Endometrial microvascular endothelial cells (primary cell): Measurements from ENCODE around the gene DENND1A. TPM values are rescaled to one million over a fixed set of nuclear protein-coding genes. Genes with fewer than 3 reads are reported as not detected.

Experiments
- in situ Hi-C: cut with HindIII; loops from 2 replicates; pipeline ENCODE4 v1.10.0; 2017; ENCODE audit warnings: low sequenced_read_pairs, low pct_unique_long_range_greater_than_20kb; ENCODE audit errors: inconsistent ontology term
- total RNA-seq: library from RNA; depleted of rRNA; stranded (reverse); fragments of >200 nt; gene quantifications from one replicate; pipeline ENCODE4 v1.2.3, GENCODE V29; 2015; ENCODE audit errors: inconsistent ontology term

Gene DENND1A
- total RNA-seq, 1 donor from 2014 or later: 13.6 TPM

DNA sequence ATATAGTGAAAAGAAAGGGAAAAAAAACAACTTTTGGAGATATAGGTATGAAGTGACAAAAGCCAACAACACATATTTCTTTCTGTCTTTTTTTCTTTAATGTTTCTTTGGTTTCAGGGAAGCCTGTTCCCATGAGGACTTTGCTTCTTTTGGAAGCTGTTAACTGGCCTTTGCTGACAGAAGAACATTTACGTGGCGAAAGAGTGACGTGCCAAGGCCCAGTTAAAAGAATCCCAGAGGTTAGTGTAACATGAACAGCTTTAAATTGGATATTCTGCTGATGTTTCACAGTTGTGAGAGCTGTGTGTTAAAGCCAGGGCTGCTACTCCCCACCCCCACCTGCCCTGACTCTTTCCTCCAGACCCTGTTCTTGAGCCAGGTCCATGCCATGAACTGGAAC is 298.1 kb downstream of the DENND1A start:
- in situ Hi-C loops: no loop called here

DNA sequence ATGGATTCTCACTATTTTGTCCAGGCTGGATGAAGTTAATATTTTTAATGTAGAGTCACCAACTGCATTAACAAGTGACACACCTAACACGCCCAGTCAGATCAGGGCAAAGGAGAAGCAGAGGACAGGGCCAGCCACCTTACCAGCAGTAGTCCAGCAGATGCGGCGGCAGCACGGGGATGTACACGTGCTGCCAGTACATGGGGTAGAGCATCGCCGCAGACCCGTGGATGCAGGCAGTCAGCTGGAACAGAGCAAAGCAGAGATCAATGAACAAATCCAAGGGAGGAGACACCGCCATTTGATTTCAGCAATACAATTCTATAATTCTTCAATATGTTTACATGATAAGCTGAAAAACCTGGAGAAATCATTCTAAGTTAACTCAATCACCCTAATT is 299.7 kb downstream of the DENND1A start:
- in situ Hi-C loops: no loop called here

DNA sequence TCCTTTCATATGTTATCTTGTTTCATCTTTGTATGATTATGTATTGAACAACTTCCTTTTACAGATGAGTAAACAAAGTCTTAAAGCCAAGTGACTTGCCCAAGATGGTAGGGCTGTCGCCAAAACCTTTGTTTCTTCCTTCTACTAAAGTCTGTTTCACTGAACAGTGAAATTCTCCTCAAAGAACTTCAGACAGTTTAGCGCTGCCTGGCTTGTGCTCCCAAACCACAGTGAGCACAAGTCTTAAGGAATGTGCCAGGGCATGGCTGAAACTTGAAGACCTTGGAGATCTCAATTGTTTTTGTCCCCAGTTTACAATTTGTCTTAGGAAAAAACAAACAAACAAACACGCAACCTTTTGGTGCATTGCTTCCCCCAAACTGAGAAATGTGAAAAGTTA is 300.4 kb downstream of the DENND1A start:
- in situ Hi-C loops: no loop called here

DNA sequence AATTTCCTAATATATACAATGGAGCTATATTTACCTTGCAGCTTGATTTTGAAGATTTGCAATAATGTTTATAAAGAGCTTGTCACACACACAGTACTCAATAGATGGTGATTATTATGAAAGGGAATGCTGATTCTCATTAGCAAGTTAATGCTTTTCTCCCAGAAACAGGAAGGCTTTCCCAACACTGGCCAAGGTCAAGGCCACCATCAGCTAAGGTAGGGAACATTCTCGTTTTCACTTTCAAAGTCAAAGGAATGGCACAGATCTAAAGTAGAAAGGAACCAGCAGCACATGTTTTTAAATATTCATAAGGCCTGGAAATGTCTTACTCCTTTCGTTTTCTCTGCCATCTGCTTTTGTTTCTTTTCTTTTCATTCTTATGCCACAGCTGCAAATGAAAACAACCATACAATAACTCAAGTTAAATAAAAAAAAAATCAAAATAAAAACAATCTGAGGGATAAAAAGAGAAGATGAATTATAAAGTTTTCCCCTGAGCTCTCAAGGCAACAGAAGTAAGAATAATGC is 307.1 kb downstream of the DENND1A start:
- in situ Hi-C loops: no loop called here

DNA sequence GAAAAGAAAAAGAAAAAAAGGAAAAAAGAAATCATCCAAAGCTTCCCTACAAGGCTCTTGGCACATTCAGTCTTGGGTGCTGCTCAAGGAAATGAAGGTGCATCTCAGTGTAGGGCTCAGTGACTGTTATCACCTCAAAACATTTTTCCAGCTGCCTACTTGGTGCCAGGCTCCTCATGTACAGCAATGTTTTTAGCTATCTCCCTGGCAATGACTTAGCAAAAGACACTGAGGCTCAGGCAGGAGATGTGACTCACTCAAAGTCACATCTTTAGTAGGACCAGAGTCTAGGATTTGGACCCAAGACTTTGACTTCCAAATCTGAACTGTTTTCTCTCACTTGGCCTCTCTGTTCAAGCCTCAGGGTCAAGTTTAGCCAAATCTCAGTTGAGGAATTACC is 309.7 kb downstream of the DENND1A start:
- in situ Hi-C loops: no loop called here

DNA sequence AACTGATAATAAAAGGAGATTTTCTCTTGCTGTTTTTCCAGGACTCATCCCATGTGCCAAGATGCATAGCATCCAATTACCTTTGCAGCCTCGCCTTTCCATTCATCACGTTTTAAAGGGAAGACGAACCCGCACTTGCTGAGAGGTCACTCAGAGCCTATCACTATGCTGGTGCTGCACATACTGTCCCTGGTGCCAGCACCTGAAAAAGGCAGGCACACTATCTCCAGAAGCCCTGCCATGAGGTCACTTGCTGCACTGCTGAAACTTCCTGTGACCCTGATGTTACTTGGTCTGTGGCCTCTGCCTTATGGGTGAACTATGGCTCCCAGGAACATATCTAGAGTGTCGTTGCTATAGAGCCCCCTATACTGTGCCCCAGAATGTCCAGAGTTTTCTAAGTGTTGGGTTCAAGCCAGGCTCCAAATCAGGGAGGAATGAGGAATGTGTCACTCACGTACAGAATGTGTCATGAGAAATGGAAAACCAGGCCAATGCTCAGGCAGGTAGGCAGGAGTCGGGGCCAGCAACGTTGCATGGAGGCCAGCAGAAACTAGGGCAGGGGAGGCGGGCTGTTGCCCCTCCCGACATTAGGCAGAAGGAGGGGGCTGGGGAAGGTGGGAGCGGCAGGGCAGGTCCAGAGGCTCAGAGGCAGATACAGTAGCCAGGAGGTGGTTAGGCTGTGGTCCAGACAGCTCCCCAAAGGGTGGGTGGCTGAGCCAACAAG is 311.8 kb downstream of the DENND1A start:
- in situ Hi-C loops: no loop called here

DNA sequence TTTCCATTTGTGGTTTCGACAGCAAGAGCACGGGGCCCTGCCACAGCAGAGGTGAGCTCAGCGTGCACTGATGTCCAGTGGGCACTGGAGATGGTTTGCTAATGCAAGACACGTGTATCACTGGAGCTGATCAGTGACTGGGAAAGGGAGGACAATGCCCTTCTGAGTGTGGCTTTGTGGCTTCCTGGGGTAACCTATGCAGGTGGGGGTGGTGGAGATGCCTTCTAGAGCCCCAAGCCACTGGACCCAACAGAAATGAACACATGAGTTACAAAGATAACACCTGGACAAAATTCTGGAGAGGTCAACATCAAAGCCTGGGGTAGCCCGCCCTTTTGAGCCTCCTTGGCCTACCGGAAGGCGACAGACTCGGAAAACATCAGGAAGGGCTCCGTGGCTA is 312.6 kb downstream of the DENND1A start:
- in situ Hi-C loops: no loop called here

DNA sequence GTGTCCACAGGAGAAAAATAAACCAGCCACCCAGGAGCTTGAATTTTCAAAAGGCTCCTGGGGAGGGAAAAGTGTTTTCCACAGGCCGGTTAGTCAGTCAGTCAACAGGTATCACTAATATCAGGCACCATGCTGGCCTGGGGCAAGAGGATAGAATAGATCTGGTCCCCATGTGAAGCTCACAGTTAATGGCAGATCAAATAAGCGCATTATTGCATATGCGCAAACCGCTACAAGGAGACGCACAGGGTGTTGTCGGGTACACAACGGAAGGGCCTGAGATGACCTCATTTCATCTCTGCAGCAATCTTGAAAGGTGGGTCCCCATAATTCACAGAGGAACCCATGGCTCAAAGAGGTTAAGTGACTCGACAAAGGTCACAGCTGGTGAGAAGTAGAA is 313.2 kb downstream of the DENND1A start:
- in situ Hi-C loops: no loop called here

DNA sequence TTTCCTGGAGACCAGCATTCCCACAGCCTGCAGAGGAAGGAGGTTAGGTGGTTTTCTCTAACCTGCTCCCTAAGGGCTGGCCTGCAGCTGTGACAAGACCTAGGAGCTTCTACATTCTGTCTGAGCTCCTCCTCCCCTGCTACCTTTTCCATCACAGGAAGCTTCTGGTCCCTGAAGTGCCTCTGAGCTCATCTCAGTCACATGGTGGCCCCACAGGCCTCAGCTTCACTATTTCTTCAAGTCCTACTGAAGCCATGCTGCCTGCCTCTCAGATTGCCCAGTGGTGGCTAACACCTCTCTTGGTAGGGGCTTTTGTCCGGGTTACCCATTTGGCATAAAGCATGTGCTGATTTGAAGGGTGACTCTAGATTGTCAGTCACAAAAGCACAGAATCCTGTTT is 314.5 kb downstream of the DENND1A start:
- in situ Hi-C loops: no loop called here

DNA sequence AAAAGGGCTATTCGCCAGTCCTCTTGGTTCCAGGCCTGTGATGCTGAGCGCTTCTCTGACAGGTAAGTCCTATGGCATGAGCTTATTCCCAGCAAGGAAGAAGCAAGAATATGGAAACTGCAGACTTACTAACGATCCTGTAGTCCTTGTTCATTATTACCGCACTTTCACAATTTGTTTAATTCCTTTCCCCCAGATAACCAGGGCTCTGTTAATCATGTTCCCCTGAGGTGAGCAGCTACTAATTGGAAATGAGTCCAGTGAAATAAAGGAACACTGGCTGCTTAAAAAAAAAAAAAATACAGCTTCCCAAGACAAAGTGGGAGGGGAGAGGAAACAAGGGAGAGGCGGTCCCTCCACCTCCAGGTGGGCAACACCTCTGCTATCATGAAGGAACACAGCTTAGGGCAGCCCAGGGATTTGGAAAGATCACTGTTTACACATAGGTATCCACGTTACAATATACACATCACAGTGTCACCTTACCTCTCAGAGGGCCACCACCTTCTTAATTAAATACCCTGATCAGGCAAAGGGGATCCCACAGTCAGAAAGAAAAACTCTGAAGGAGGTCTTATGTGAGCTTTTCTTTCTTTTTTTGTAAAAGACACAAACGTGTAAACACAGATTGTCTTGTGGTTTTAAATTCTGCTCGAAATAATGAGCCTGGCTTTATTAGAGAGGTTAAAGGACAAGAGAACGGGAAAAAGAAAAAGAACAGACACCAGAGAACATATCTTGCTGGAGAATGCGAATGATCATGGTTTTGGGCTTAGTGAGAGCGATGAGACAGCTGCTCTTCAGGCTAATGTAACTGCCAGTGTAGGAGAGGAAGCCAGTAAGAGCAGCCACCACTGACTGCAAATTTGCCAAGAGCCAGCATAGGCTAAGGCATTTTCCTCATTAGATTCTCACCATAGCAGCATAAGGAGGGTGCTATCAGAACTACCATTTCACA is 315.3 kb downstream of the DENND1A start:
- in situ Hi-C loops: no loop called here

DNA sequence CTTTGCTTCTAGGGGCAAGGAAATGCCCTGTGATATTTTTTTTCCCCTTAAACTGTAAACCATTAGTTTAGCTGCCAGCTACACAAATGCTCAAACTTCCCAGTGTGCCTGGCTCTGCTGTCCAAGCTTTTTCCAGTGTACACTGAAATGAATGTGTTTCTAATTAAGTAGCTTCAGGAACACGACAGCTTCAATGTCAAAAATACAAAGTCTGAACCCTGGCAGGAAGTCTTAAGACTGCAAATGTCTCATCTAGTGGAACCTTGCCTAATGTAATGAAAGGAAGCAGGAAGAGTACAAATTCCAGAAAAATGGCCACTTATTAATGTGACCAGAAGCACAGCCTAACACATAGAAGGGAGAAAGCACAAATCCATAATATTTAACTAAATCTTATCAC is 318.7 kb downstream of the DENND1A start:
- in situ Hi-C loops: no loop called here

DNA sequence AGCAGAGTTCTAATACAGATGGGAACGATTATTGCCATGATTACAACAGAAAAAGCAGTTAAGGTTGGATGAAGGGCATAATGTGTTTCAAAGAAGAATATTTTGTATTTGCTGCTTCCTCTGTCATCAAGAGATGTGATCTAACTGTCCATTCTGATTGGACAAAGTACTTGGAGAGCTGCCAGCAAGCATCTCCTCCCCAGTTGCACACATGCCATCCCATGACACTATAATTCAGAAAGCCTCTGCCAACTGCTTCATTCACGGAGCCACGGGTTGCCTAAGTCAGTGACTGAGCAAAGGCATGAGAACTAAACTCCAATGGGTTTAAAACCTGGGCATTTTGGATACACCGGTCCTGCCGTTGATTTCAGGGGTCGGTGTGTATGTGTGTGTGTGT is 320.1 kb downstream of the DENND1A start:
- in situ Hi-C loops: no loop called here

DNA sequence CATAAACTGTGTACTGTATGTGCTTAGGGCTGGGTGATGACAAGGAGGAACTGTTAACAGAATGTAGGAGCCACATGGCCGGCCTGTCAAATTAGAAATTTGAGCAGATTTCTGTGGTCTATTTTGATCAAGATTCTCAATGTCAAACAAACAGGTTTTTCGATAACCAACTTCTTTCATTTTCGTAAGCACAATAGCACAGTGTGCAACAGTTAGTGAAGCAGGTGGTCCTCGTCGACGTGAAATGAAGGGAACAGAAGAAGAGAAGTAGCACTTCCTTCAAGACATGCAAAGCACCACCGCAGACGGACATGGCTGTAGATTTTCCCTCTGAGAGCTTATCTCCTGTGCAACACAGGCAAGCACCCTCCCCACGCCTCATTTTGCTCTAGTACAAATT is 321.8 kb downstream of the DENND1A start:
- in situ Hi-C loops: no loop called here

DNA sequence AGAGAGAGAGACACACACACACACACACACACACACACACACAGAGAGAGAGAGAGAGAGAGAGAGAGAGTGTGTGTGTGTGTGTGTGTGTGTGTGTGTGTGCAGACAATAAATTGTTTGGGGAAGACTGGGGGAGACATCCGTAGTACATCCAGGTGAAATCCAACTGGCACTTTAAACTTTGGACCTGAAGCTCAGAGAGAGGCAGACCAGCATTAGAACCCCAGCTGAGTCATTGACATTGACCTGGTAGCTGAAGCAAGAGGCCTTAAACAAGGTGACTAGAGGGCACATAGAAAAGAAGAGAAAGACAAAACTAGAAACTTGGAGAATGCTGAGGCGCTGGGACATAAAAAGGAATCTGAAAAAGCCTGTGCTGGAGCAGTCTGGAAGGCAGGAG is 322.4 kb downstream of the DENND1A start:
- in situ Hi-C loops: no loop called here

DNA sequence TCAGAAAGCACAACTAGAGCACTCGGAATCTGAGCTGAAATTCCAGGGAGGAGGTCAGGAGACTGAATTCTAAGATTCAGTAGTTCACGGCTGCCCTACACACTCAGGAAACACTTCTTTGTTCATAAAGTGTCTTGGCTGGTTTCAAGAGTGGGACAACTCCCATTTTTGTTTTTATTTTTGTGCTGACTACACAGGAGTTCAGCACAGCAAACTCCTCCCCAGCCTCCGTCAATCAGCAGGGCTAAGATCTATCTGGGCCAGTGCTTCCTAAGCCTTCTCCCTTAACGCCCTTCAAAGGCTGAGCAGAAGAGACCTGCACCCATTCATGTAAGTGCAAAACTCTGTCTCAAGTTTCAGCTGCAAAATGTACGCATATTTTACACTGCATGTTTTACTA is 323.8 kb downstream of the DENND1A start:
- in situ Hi-C loops: no loop called here

DNA sequence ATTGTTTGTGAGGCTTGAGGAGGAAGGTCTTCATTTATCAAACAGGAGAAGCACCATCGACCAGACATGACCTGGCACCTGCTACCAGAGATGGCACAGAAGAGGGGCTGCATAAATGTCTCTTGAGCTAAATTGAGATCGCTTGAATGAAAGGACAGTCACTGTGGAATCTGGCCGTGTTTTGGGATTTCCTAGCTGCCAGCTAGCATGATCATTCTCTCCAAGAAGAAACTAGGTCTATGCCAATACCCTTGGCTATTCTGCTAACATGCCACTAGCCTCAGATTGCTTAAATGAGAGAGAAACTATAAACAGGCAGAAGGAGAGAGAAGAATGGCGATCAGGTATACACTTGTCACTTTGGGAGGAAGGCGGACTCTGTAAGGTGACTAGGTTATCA is 324.6 kb downstream of the DENND1A start:
- in situ Hi-C loops: no loop called here

DNA sequence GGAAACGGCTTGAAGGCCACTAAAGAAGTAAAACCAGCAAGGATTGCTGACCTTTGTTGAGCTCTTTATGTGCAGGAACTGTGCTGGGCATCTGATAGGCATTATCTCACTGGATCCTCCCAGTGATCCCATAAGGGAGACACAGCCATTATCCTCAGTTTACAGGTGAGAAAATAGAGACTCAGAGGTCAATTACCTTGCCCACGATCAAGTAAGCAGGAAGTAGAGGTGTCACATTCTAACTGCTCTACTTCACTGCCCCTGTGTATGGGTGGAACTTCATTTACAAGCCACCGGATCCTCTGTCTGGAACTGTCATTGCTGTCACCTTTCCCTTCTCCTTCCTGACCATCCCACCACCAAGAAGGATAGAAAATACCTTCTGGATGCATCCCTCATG is 325.1 kb downstream of the DENND1A start:
- in situ Hi-C loops: no loop called here

DNA sequence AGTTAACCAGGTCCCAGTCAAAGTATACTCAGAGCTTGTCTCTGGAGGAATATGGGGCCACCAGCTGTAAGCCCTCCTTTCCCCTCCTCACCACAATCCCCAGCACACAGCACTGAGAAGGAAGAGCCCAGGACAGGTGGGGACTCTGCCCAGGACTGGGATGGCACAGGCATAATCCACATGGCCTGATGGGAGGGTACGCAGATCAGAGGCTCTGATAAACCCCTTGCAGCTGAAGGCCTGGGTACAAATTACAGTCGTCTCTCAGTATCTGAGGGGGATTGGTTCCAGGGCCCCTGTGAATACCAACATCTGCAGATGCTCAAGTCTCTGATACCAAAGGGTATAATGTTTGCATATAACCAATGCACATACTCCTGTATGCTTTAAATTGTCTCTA is 328.1 kb downstream of the DENND1A start:
- in situ Hi-C loops: no loop called here

DNA sequence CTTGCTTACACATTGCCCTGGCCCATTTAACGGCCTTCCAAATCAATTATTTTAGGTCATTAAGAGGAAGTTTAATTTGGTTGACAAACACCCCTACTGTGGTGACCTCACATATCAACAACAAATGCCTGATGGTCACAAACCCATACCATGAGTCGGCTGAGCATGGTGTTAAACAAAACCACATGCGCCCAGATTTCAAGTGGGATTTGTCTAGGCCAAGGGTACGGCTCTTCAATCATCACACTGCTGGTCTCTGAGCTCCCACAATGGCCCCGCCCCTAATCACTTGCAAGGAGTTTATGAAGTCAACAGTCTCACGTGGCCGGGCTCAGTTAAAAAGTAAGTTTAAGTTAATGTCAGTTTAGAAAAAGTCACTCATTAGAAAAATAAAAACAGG is 330.1 kb downstream of the DENND1A start:
- in situ Hi-C loops: no loop called here
